ENCODE data around the gene KCNK7.

KCNK7 gene

DNA sequence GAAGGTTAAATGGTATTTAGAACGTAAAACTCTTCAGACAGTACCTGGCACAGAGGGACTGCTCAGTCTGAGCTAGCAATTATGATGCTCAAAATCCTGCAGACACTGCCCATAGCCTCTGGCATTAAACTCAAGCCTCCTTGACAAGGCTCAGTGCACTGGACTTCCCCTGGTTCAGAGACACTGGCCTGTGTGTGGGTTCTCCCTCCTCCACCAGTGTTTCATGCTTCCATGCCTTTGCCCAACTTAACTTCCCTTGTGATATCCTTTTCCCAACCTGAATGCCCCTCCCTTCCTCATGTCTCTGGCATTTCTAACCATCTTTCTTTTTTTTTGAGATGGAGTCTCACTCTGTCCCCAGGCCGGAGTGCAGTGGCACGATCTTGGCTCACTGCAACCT is 46.5 kb downstream of the KCNK7 start:
- no peak for DNase-seq (ENCODE audit: low read depth)

DNA sequence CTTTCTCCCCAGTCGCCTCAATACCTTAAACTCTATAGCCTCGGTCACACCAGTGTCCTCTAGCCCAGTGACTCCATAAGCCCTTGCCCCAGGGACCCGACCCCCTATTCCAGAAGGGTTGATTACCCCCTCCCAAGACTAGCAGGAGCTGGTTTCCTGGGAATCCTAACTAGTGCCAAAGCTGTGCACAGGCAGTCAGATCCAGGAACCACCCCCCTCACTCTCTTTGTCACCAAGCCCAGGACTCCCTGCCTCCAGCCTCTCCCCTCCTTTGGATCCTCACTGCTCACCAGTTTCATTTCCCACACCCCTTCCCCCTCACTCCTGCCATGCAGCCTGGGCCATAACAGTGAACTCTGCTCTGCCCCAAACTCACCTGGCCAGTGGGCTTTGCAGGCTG is 47.2 kb downstream of the KCNK7 start:
- DNase-seq (ENCODE audit: low read depth) = no peak
- no peak overlapping the region for H3K4me3 ChIP-seq (ENCODE audit: low read depth, low read length)

More for the DNA sequence above, 46.5 kb downstream of the KCNK7 start:
- H3K4me3 ChIP-seq (ENCODE audit: low read depth, low read length) = no peak overlapping the region

DNA sequence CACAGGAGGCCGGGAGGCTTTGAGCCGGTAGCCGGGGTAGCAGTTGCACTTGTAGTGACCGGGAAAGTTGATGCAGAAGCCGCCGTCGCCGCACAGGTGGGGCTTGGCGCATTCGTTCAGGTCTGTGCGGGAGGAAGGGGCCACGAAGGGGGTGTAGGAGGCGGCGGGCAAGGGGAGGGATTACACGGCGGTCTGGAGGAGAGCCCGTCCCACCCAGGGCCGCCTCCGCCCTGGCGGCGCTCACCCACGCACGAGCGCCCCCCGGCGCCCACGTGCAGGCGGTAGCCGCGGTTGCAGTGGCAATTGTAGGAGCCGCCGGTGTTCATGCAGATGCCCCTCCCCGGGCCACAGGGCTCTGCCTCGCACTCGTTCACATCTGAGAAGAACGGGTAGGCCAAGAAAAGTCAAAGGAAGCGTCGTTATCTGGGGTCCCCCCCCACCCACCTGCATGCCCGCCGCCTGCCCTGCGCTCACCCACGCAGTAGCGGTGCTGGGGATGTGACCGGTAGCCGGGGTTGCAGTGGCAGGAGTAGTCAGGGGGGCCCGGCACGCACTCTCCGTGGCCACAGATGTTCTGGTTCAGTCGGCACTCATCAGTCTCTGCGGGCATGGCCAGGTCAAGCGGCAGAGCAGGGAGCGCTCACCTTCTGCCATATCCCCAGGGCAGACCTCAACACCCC is 48.0 kb downstream of the KCNK7 start:
- H3K4me3 ChIP-seq (ENCODE audit: low read depth, low read length) = no peak overlapping the region
- DNase-seq (ENCODE audit: low read depth) = no peak

DNA sequence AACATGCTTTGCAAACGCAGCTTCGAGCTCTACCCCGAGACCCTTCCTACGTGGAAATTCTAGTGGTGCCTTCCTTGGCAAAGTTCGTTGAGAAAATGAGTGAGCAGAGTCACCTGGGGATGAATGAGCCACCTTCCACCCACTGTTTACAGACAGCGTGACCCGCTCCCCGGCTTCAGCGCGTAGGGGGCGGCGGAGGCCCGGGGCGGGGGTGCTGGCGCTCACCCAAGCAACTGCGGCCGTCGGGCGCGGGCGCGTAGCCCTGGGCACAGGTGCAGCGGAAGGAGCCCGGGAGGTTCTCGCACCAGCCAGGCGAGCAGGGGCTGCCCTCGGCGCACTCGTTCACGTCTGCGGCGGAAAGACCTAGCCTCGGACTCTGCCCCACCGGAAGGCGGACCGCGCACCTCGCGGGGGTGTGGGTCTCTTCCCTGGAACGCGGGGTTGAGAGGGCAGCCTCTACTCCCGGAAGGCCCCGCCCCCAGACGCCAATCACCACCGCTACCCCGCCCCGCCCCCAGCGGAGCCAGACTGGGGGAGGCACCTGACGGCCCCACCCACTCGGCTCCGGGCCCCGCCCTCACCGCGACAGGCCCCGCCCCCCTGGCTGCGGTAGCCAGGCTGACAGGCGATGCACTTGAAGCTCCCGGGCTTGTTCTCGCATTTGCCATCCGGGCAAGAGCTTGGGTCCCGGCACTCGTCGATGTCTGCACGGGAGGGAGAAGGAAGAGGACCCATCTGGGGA is 49.2 kb downstream of the KCNK7 start:
- DNase-seq (ENCODE audit: low read depth) = no peak
- H3K4me3 ChIP-seq (ENCODE audit: low read depth, low read length) = no peak overlapping the region

DNA sequence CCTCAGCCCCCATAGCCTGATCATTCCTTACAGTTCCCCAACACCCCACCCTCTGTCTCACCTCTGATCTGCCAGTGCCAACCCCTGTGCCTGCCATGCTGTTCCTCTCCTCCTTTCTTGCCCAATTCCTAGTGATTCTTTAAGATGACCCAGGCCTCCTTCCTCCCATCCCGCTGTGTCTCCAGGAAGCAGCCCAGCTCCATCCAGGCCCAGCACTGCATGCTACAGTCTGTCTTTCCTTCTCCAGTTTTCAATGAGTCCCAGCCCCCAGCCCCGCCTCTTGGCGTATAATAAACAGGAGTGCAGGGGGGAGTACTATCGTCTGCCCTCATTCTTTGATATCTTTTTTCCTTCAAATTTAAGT is 49.8 kb downstream of the KCNK7 start:
- DNase-seq (ENCODE audit: low read depth) = no peak
- no peak overlapping the region for H3K4me3 ChIP-seq (ENCODE audit: low read depth, low read length)

Data from skeletal muscle cell (primary cell).